GM19324 (cell line): Measurements from ENCODE around the gene ARID1B.

Experiments
- ATAC-seq: cut with Tn5 transposase; IDR thresholded peaks from one replicate; pipeline ENCODE4 v1.9.1; 2021; ENCODE audit warnings: mild to moderate bottlenecking, moderate library complexity; ENCODE audit not compliant: unreplicated experiment, low FRiP score

The ARID1B gene

DNA sequence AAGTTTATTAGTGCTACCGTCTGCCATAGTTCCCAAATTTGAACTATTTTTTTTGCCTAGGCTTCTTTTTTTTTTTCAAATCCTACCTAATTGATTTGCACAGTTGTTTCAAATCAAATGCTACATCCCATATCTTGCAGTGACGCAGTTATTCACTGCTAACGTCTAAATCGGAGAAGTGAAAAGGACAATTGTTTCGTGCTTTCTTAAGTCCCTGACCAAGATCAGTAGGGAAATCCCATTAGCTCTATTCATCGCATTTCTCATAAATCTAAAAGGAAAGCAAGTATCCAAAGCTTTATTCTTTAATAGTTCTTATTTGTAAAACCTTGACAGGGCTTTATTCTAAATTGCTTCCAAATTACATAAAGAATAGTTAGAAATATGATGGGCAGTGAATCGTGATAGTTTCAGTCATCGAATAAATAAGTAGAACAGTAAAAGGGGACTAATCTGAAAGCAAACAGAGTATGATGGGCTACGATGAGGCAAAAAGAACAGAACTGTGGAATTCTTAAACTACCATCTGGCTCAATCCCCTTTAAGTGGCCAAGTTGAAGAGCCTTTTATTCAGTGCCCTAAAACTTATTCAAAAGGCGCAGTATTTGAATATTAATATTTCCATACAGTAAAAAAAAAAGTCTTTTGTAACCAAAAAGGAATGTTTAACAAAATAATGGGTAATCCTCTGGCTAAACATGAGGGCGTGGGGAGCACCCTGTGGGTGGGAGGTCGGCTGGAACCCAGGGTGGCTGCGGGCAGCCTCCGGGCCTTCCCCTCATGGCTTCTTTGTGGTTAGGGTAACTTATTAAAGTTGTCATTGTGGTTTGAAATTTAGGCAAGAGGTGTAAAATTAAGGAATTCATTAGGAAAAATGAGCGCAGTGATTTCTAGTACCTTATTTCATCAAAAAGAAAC is 3.0 kb upstream of the ARID1B start:
- no peak for ATAC-seq

DNA sequence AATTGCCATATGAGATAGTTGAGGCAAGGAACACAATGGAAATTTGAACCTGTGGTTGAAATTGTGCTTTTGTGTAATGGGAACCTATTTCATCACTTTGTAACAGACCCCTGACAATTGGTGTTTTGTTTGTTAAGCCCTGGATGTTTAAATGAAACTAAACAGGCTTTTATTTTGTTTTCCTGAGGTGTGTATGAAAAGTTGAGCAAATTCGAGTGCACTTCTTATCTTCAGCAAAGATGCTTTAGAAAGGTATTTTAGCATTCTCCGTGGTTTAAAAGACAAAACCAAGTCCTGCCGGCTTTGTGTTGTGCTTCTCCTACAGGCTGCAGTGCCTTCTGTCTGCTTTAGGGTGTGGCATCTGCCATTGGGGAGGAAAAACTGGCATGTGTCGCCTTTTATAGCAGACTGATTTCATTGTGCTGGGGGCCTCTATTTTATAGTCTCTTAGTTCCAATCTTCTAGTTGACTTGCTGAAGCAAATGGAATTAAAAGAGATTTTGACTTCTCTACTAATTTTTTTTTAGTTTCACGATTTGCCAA is 2.2 kb upstream of the ARID1B start:
- ATAC-seq = no peak

DNA sequence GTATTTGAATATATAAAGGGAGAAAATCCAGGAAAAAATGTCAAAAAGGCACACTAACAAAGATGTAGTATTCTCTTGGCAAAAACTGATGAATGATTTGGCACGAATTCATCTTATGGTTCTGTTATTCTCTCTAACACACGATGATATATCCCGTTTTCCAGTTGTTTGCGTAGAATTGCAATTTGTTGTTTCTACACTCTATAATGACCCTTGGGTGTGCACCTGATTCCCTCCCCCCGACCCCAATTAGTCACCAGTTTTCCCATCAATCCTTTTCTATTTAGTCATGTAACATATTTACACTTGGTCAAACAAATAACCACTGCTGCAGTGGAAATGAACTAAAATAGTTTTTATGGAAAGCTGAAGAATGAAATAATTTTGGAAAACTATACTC is 1.5 kb upstream of the ARID1B start:
- ATAC-seq = no peak

DNA sequence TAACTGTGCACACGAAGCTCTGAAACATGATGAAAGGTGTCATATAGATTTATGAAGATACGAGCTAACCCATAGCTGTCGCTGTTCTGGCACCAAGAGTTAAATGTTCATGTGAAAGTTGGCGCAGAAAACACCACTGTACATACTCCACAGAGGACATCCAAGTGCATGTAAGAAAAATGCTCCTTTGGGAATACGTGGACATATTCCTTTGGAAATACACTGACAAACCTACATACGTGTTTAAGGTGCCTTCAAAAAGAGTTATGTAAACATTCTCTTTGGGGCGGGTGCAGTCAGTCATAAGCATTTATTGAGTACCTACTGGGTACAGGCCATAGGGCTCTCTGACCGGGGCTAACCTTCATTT is 723 bp upstream of the ARID1B start:
- no peak for ATAC-seq

DNA sequence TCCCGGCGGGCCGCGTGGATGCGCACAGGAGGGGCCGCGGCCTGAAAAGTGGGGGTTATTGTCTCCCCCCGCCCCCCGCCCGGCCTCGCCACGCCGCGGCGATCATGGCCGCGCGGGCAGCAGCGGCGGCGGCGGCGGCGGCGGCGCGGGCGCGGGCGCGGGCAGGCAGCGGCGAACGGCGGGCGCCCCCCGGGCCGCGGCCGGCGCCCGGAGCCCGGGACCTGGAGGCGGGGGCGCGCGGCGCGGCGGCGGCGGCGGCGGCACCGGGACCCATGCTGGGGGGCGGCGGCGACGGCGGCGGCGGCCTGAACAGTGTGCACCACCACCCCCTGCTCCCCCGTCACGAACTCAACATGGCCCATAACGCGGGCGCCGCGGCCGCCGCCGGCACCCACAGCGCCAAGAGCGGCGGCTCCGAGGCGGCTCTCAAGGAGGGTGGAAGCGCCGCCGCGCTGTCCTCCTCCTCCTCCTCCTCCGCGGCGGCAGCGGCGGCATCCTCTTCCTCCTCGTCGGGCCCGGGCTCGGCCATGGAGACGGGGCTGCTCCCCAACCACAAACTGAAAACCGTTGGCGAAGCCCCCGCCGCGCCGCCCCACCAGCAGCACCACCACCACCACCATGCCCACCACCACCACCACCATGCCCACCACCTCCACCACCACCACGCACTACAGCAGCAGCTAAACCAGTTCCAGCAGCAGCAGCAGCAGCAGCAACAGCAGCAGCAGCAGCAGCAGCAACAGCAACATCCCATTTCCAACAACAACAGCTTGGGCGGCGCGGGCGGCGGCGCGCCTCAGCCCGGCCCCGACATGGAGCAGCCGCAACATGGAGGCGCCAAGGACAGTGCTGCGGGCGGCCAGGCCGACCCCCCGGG is 637 bp downstream of the ARID1B start:
- ATAC-seq = peak; percentile 11

DNA sequence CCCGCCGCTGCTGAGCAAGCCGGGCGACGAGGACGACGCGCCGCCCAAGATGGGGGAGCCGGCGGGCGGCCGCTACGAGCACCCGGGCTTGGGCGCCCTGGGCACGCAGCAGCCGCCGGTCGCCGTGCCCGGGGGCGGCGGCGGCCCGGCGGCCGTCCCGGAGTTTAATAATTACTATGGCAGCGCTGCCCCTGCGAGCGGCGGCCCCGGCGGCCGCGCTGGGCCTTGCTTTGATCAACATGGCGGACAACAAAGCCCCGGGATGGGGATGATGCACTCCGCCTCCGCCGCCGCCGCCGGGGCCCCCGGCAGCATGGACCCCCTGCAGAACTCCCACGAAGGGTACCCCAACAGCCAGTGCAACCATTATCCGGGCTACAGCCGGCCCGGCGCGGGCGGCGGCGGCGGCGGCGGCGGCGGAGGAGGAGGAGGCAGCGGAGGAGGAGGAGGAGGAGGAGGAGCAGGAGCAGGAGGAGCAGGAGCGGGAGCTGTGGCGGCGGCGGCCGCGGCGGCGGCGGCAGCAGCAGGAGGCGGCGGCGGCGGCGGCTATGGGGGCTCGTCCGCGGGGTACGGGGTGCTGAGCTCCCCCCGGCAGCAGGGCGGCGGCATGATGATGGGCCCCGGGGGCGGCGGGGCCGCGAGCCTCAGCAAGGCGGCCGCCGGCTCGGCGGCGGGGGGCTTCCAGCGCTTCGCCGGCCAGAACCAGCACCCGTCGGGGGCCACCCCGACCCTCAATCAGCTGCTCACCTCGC is 1.5 kb downstream of the ARID1B start:
- ATAC-seq = no peak

DNA sequence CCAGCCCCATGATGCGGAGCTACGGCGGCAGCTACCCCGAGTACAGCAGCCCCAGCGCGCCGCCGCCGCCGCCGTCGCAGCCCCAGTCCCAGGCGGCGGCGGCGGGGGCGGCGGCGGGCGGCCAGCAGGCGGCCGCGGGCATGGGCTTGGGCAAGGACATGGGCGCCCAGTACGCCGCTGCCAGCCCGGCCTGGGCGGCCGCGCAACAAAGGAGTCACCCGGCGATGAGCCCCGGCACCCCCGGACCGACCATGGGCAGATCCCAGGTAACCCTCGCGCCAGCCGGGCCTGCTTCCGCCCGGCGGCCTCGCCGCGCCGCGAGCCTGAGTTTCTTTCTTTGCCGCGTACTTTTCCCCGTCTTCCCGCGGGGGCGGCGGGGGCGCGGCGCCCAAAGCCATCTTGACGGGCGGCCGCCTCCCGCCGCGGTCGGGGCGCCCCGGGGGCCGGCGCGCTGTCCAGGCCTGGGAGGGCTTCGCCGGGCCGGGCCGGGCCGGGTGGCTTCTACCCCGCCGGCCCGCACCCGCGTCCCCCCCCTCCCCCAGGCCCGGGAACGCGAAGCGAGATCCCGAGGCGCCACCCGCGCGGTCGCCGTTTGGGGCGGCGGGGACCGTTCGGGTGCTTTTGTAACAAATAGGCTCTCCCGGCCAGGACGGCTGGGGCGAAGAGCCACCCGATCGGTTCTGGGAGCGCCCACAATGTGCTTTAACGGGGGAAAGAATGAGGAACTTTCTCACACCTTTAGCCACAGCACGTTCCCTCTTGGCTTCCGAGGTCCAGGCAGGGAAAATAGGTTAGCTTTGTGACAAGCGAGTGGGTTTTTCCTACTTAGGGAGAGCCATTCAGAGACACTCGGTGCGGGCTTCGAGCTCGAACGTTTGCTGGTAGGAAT is 2.3 kb downstream of the ARID1B start:
- ATAC-seq = no peak

DNA sequence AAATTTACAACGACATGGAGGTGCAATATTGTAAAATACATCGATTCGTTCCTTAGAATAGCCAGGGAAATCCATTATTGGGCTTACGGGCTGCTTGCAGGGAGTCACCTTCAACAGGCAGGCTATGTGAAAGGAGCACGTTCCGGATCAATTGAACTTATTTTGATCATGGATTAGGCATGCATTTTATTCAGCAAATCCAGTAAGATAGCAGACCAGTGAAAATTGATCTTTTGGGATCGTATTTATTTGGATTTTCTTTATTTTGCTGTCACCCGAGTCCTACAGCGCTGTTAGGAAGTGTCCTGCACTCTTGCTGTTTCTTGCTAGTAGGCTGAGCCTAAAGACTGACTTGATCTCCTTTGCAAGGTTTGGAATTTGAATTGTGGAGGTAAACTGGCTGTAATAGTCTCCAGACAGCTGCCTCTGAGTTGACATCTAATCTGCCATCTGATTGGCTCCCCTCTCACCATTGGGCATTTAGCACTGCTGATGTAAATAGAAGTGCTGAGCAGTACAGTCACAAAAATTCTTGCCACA is 3.0 kb downstream of the ARID1B start:
- ATAC-seq = no peak

DNA sequence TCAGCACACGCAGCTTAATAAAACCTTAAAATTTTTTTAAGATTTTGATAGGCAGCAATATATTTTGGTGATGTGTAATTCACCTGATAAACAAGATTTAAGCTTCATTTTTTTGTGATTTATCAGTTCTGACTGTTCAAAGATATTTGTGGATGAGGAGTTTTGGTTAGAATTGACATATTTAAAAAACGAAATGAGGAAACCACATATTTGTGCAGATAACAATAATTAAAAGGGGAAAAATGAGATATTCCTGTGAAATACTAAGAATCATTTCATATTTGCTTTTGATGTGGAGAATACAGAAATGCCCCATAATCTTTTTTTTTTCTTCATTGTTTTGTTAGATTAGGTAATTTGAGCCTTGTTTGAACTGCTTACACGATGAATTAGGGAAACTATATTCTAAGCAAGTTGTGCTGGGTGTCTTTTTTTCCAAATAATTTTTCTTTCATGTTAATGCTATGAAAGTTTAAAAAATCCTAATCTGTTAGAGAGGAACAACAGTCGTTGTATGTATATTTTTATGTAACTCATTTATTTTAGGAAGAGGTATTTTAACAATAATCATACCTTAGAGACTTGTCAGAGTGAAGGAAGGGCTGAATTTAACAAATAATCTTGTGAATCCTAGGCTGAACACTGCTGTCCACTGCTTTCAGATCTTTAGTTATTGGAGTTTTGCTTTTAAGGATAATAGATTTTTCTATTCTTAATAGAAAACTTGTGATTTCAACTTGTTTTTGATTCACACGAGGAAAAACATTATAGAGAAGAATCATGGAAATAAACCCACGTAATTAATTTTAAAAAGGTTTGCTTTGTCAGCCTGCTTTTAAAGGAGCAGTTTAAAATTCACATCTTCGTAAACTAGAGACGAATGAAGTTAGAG is 4.0 kb downstream of the ARID1B start:
- no peak for ATAC-seq

DNA sequence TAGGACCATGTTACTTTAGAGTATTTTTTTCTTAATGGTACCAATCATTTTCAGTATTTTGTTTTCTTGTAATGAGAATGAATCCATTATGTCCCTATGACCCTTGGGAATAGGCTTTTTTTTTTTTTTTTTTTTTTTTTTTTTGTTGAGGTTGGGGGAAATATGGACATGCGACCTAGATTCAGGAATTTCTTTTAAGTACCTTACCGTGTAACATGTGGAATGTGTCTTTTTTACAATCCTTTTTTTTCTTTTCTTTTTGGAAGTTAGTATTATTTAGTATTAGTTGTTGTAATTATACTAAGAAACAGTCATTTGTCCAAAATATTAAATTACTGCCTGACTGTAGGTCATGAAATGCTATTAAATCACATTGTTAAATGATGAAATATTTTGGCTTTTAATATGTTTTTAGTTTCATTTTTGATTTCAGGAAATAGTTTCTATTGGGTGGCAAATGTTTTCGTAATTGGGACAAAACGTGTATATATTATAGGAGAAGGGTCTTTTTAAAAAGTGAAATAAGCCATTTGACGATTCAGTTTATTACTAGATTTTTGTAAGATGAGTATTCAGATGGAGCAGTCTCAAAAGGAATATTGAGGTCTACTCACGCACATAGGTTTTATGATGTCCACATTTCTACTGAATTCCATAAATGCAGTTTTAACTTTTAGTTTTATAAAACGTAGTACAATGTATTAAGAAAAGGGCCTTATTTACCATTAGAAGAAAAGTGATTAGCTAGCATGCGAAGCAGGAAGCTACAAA is 4.9 kb downstream of the ARID1B start:
- ATAC-seq = no peak

DNA sequence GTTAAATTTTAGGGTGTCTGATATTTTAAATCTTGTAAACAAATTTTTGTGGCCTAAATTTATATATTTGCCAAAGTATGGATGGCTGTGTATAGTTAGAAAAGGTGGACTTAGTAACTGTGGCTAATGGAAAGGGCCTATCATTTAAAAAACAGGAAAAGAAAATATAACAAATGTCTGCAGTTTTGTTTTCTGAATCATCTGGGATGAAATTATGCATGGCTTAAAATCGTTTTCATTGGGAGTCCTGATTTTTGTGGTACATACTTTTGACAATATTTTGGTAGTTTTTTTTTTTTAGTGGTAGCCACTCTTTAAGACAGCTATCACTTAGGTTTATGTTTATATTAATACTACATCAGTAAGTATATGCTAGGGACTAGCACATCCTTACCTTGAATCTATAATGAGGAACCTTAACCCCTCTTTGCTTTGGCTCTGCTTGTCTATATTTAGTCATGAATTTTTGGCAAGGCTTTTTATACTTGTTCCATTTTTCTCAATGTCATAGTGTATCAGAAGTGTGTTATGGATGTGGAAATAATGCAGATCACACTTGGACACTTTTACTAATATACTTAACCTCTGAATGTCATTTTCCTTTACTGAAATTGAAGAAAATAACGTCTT is 5.6 kb downstream of the ARID1B start:
- ATAC-seq = no peak

DNA sequence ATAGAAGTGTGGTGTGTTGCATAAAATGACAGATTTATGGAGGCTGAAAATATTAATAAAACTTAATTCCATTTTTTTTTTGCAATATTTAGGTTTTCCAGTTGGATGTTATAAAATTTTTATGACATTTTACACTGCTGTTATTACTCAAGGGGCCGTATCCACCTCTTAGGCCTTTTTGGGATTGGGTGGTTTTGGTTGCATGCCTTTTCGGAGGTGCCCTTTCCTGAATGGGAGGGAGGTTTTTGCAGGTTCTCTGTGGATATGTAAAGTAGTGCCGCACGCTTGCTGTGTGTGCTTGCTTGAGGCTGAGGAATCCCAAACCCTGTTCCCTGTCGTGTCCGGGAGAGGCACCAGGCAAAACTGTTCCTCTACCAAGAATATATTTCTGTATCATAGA is 6.8 kb downstream of the ARID1B start:
- no peak for ATAC-seq

DNA sequence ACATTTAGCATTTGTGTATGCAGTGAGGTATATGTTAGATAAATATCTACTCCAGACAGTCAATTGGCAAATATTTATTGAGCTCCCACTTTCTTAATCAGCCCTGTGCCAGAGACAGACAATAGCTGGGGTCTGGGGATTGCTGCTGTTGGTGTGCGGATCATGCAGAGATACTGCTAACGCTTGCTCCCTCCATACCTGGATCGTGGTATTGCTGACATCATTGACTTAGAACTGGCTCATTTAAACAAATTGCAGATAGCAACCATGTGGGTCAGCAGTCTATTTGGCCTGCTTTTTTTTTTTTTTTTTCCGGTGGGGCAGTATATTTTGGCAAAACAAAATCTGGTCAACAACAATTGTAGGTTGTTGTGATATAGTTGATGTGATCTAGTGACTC is 9.5 kb downstream of the ARID1B start:
- no peak for ATAC-seq

DNA sequence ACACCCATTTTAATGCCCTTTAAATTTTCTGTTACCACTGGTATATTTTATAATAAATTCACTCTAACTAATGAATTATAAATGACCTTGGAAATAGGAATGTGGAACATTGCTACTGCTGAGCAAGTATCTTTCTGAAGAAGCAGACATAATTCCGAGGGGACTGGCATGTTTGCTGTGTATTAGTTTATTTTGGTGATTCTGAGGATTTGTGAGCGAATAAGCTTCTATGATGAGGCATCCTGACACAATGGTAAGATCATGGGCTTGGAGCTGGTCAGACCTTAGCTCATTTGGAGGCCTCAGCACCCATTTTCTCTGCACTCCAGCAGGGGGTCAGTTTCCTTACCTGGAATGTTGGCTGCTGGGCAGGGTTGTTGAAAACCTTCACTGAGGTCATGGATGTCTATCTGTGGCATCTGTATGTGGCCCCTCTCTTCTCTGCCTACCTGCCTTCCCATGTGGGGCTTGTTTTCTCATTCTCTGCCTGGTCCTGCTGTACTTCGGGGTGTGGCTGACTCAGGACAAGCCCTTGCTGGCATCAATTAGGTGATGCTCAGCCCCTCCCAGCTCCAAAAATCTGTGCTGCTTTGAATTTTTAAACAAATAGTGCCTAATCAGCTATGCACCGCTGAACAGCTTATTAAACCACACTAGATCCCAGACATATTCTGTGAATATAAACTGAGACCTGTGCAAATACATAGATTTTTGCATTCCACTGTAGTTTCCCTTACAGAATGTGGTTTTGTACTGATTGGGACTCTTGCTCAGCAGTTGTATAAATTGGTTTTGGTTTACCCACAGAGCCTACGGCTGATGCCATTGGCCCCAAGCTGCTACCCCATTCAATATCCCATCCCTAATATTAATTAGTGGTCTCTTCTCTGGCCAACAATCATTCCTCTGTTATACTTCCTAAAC is 10.7 kb downstream of the ARID1B start:
- ATAC-seq = no peak

DNA sequence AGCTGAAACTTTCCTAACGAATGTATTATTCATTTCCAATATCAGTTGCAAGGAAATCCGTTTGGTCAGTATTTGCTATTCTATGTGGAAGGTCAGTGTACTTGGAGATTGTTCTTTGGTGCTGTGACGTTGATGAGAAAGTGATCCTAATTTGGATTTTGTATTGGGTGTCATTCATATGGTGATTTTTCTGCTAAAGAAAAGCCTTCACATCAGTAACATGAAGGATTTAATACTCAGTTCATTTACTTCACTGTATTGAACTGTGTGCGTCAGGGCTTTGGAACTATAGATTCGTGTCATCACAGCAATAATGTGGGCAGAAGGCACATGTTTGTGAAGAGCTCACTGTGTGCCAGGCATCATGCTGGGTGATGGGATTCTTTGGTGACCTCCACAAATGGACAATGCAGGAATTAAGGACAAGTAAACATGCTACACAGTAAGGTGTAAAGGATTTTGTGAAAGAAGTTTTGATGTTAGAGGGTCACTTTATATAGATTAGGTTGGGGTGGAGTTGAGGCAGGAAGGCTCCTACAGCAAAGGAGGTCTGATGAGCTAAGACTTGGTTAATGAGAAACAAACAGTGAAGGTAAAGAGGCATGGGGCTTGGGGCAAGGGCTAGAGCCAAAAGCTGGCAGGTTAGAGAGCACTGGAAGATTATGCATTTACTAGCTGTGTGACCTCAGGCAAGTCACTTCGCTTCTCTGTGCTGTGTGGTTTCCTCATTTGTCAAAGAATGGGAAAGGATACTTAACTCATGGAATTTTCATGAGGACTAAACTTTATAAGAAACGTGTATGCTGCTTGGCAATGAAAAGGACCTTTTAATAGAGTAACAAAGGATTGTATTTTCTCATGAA is 12.1 kb downstream of the ARID1B start:
- no peak for ATAC-seq
